Measurements from ENCODE around the gene KCNK3. TPM values are rescaled to one million over a fixed set of nuclear protein-coding genes. Genes with fewer than 3 reads are reported as not detected.

Gene KCNK3
- total and polyA plus RNA-seq, 2 of the 13 experiments (the other 11 are each of a cell fraction or from before 2014, with no cell fraction given): not detected

DNA sequence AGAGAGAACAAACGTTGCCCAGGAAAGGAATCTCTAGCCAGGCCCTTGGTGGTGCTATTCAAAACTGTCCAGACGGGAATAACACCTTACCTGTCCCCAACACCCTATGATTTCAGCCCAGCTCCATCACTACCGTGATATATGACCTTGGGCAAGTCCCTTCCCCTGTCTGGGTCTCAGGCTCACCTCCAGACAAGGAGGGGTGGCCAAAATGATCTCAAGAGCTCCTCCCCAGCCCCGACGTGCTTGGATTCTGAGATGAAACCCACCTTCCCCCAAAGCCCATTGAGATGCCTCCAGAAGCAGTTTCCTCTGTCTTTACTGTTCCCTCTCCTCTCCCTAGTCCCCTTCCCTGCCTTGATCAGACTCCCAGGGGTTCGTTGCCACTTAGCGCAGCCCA is 1.5 kb downstream of the KCNK3 start (continued):
- TF ChIP-seq, protein P1, sequence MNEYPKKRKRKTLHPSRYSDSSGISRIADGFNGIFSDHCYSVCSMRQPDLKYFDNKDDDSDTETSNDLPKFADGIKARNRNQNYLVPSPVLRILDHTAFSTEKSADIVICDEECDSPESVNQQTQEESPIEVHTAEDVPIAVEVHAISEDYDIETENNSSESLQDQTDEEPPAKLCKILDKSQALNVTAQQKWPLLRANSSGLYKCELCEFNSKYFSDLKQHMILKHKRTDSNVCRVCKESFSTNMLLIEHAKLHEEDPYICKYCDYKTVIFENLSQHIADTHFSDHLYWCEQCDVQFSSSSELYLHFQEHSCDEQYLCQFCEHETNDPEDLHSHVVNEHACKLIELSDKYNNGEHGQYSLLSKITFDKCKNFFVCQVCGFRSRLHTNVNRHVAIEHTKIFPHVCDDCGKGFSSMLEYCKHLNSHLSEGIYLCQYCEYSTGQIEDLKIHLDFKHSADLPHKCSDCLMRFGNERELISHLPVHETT (CRISPR knock-in tag; conservative IDR thresholded peaks at IDR 0.05): no peak
- TF ChIP-seq, protein P2, sequence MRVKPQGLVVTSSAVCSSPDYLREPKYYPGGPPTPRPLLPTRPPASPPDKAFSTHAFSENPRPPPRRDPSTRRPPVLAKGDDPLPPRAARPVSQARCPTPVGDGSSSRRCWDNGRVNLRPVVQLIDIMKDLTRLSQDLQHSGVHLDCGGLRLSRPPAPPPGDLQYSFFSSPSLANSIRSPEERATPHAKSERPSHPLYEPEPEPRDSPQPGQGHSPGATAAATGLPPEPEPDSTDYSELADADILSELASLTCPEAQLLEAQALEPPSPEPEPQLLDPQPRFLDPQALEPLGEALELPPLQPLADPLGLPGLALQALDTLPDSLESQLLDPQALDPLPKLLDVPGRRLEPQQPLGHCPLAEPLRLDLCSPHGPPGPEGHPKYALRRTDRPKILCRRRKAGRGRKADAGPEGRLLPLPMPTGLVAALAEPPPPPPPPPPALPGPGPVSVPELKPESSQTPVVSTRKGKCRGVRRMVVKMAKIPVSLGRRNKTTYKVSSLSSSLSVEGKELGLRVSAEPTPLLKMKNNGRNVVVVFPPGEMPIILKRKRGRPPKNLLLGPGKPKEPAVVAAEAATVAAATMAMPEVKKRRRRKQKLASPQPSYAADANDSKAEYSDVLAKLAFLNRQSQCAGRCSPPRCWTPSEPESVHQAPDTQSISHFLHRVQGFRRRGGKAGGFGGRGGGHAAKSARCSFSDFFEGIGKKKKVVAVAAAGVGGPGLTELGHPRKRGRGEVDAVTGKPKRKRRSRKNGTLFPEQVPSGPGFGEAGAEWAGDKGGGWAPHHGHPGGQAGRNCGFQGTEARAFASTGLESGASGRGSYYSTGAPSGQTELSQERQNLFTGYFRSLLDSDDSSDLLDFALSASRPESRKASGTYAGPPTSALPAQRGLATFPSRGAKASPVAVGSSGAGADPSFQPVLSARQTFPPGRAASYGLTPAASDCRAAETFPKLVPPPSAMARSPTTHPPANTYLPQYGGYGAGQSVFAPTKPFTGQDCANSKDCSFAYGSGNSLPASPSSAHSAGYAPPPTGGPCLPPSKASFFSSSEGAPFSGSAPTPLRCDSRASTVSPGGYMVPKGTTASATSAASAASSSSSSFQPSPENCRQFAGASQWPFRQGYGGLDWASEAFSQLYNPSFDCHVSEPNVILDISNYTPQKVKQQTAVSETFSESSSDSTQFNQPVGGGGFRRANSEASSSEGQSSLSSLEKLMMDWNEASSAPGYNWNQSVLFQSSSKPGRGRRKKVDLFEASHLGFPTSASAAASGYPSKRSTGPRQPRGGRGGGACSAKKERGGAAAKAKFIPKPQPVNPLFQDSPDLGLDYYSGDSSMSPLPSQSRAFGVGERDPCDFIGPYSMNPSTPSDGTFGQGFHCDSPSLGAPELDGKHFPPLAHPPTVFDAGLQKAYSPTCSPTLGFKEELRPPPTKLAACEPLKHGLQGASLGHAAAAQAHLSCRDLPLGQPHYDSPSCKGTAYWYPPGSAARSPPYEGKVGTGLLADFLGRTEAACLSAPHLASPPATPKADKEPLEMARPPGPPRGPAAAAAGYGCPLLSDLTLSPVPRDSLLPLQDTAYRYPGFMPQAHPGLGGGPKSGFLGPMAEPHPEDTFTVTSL (CRISPR knock-in tag; IDR thresholded peaks at IDR 0.05; ENCODE audit: borderline replicate concordance): no peak
- no peak for TF ChIP-seq ZSCAN20 (CRISPR knock-in tag; IDR thresholded peaks at IDR 0.05; ENCODE audit: borderline replicate concordance)
- no peak for TF ChIP-seq ZKSCAN5 (CRISPR knock-in tag; IDR thresholded peaks at IDR 0.05)
- no peak for TF ChIP-seq GLI4 (CRISPR knock-in tag; IDR thresholded peaks at IDR 0.05; ENCODE audit: borderline replicate concordance)
- TF ChIP-seq, protein P3, sequence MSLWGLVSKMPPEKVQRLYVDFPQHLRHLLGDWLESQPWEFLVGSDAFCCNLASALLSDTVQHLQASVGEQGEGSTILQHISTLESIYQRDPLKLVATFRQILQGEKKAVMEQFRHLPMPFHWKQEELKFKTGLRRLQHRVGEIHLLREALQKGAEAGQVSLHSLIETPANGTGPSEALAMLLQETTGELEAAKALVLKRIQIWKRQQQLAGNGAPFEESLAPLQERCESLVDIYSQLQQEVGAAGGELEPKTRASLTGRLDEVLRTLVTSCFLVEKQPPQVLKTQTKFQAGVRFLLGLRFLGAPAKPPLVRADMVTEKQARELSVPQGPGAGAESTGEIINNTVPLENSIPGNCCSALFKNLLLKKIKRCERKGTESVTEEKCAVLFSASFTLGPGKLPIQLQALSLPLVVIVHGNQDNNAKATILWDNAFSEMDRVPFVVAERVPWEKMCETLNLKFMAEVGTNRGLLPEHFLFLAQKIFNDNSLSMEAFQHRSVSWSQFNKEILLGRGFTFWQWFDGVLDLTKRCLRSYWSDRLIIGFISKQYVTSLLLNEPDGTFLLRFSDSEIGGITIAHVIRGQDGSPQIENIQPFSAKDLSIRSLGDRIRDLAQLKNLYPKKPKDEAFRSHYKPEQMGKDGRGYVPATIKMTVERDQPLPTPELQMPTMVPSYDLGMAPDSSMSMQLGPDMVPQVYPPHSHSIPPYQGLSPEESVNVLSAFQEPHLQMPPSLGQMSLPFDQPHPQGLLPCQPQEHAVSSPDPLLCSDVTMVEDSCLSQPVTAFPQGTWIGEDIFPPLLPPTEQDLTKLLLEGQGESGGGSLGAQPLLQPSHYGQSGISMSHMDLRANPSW (CRISPR knock-in tag; IDR thresholded peaks at IDR 0.05; ENCODE audit: borderline replicate concordance): no peak
- no peak for TF ChIP-seq CC2D1A (CRISPR knock-in tag; IDR thresholded peaks at IDR 0.05)

Measured in HepG2 (cell line).